B cell (primary cell): Measurements from ENCODE around the gene TPSB2. TPM values are rescaled to one million over a fixed set of nuclear protein-coding genes. Genes with fewer than 3 reads are reported as not detected.

ENCODE experiments used
- ATAC-seq: fragments of 200-7000 bp; cut with Tn5 transposase; one replicate; pipeline ENCODE4 v1.10.0; 2021; ENCODE audit warnings: low read depth, mild to moderate bottlenecking, moderate number of reproducible peaks, moderate library complexity
- CTCF ChIA-PET: fragments of 350-600 bp; sonication (Branson Sonifier 250); formaldehyde crosslinking; loops from one replicate; lab custom pipeline; 2021; ENCODE audit warnings: antibody characterized with exemption, inconsistent platforms; lab: Charles Lee
- POLR2A ChIA-PET: fragments of 350-600 bp; sonication (Branson Sonifier 250); formaldehyde crosslinking; loops from one replicate; lab custom pipeline; 2021; ENCODE audit warnings: antibody characterized with exemption; lab: Charles Lee
- DNase-seq: peaks from one replicate; pipeline ENCODE4 v3.0.0; 2013
- H2AFZ ChIP-seq: 2 replicates; pipeline ENCODE4 v1.6.1; 2012; ENCODE audit warnings: mild to moderate bottlenecking, low read depth, low read length; ENCODE audit not compliant: insufficient read depth, poor library complexity, severe bottlenecking
- H3K27ac ChIP-seq, 2 donors: 1 replicate in 1 of 2; 2 replicates in 1 of 2; pipeline ENCODE4 v1.5.1; 2012 to 2013; ENCODE audit warnings: low read length in 2 of 2, mild to moderate bottlenecking in 2 of 2, moderate library complexity in 1 of 2
- H3K27me3 ChIP-seq, 4 experiments: fragments of 200-600 bp in 1 of 4; sonication (generic) in 1 of 4; replicated peaks in 1 of 4; 1 replicate in 2 of 4; 2 replicates in 2 of 4; pipeline versions ENCODE4 v1.6.1 to v1.7.0; 2013 to 2016; ENCODE audit warnings: low read length in 3 of 4, mild to moderate bottlenecking in 2 of 4, mixed read lengths in 1 of 4, moderate library complexity in 1 of 4; ENCODE audit not compliant: insufficient read depth in 4 of 4, control insufficient read depth in 3 of 4; ENCODE audit errors: control extremely low read depth in 1 of 4
- H3K36me3 ChIP-seq, 2 experiments: replicated peaks in 1 of 2; 1 replicate in 1 of 2; 2 replicates in 1 of 2; pipeline versions ENCODE4 v1.6.1 to v1.7.1; 2013; ENCODE audit warnings: low read length in 1 of 2; ENCODE audit not compliant: insufficient read depth in 2 of 2, control insufficient read depth in 1 of 2; ENCODE audit errors: control extremely low read depth in 1 of 2, extremely low read depth in 1 of 2
- H3K4me1 ChIP-seq, 2 donors: fragments of 200-600 bp in 1 of 2; sonication (generic) in 1 of 2; 1 replicate in 1 of 2; 2 replicates in 1 of 2; pipeline versions ENCODE4 v1.5.1 to v1.6.1; 2013 to 2017; ENCODE audit warnings: low read length in 2 of 2; ENCODE audit not compliant: control insufficient read depth in 2 of 2, insufficient read depth in 2 of 2
- H3K4me2 ChIP-seq: replicated peaks from 2 replicates; pipeline ENCODE3; 2012; ENCODE audit warnings: mild to moderate bottlenecking, low read depth, low read length; ENCODE audit not compliant: poor library complexity, severe bottlenecking
- H3K4me3 ChIP-seq, 5 experiments: fragments of 200-600 bp in 1 of 5; sonication (generic) in 1 of 5; 1 replicate in 3 of 5; 2 replicates in 2 of 5; pipeline versions ENCODE4 v1.5.1 to v1.7.0; 2011 to 2016; ENCODE audit warnings: low read length in 4 of 5, mild to moderate bottlenecking in 4 of 5, low read depth in 2 of 5, control low read depth in 1 of 5, moderate library complexity in 1 of 5; ENCODE audit not compliant: insufficient read depth in 1 of 5; ENCODE audit errors: control extremely low read depth in 1 of 5, extremely low read depth in 1 of 5
- H3K79me2 ChIP-seq: fragments of 200-600 bp; sonication (generic); one replicate; pipeline ENCODE4 v1.6.0; 2016; ENCODE audit warnings: low read length; ENCODE audit not compliant: control insufficient read depth, insufficient read depth
- H3K9ac ChIP-seq: fragments of 200-600 bp; sonication (generic); 2 replicates; pipeline ENCODE4 v1.6.1; 2017; ENCODE audit warnings: mild to moderate bottlenecking, low read length, moderate library complexity
- H3K9me3 ChIP-seq, 3 donors: one replicate each; pipeline versions ENCODE4 v1.6.1 to v1.7.1; 2013; ENCODE audit warnings: low read length in 2 of 3; ENCODE audit not compliant: control insufficient read depth in 2 of 3, insufficient read depth in 1 of 3; ENCODE audit errors: control extremely low read depth in 1 of 3
- H4K20me1 ChIP-seq: 2 replicates; pipeline ENCODE4 v1.6.0; 2012; ENCODE audit warnings: mild to moderate bottlenecking, low read length; ENCODE audit not compliant: insufficient read depth, control insufficient read depth, poor library complexity, severe bottlenecking
- H3K27ac Mint-ChIP-seq: one replicate; pipeline ENCODE4 v1.8.0; 2021; ENCODE audit warnings: mixed read lengths
- H3K27me3 Mint-ChIP-seq: one replicate; pipeline ENCODE4 v1.8.0; 2021; ENCODE audit warnings: mixed read lengths
- H3K4me1 Mint-ChIP-seq: one replicate; pipeline ENCODE4 v1.8.0; 2021; ENCODE audit warnings: mixed read lengths
- H3K4me3 Mint-ChIP-seq: one replicate; pipeline ENCODE4 v1.8.0; 2021; ENCODE audit warnings: mixed read lengths
- H3K9me3 Mint-ChIP-seq: one replicate; pipeline ENCODE4 v1.8.0; 2022; ENCODE audit warnings: mixed read lengths; ENCODE audit not compliant: insufficient read depth
- CTCF ChIP-seq: fragments of 200-600 bp; IDR thresholded peaks from one replicate; pipeline ENCODE4 v1.8.0; 2022; ENCODE audit warnings: antibody characterized with exemption, mild to moderate bottlenecking
- EZH2 ChIP-seq: IDR thresholded peaks from 2 replicates; pipeline ENCODE4 v1.6.1; 2012; ENCODE audit warnings: borderline replicate concordance, low read depth, mild to moderate bottlenecking, moderate library complexity, low read length; ENCODE audit not compliant: insufficient read depth, poor library complexity, severe bottlenecking
- WGBS: methylation state at CpG from one replicate; pipeline ENCODE4 v1.1.5; 2013; ENCODE audit warnings: missing lambda C conversion rate; ENCODE audit not compliant: insufficient coverage; 5-methylcytosine and 5-hydroxymethylcytosine counted together
- intact Hi-C: fragments of 100-400 bp; cut with micrococcal nuclease; formaldehyde crosslinking; loops from one replicate; pipeline ENCODE4 v1.10.0; 2022
- polyA plus RNA-seq: library from polyadenylated mRNA; depleted of rRNA; stranded (reverse); fragments of >200 nt; gene quantifications from 2 replicates; pipeline ENCODE4 v1.2.3, GENCODE V29; 2012
- total RNA-seq, 2 donors: library from RNA; stranded (reverse); fragments of 120-200 nt in 1 of 2; gene quantifications; 1 replicate in 1 of 2; 2 replicates in 1 of 2; pipeline versions ENCODE4 v1.2.3 to v1.2.4, GENCODE V29; 2013 to 2022

TPSB2 gene
- total and polyA plus RNA-seq, 2 donors (not counting 1 experiment from before 2014, with no cell fraction given), result not detected

GRCh38 chr16:1277151-1277598 lies 47.2 kb upstream of the TPSB2 start:
- Histone ChIP-seq H3K9ac (no peak overlapping the region), H3K27me3 (peaks cover 0 to 14% (median 0%) of the 10 kb centered on the region in 4 experiments), H3K27ac (no peak overlapping the region), H3K4me2 (no peak overlapping the region), H3K4me3 (no peak overlapping the region), H3K9me3 (no peaks in the 10 kb centered on the region), H3K4me1 (peaks cover 0 to under 1% of the 10 kb centered on the region in 2 donors), H2AFZ (no peak overlapping the region), H3K79me2 (no peaks in the 10 kb centered on the region), H4K20me1 (no peaks in the 10 kb centered on the region), H3K36me3 (no peaks in the 10 kb centered on the region)
- Mint-ChIP-seq H3K9me3 (no peaks in the 10 kb centered on the region), H3K27ac (no peak overlapping the region), H3K4me1 (no peaks in the 10 kb centered on the region), H3K4me3 (no peak overlapping the region), H3K27me3 (peaks cover 15% of the 10 kb centered on the region)
- ATAC-seq, result no peak
- intact Hi-C loops, result no loop called here
- POLR2A ChIA-PET, result no interaction called here
- CTCF ChIA-PET, result no interaction called here
- TF ChIP-seq EZH2 (no peak), CTCF (no peak)
- DNase-seq, result no peak
- WGBS, result 91% methylated on average over 17 of the region's 19 CpGs

- 80% methylated on average over 6 of the region's 14 CpGs for WGBS
- H3K27me3 Mint-ChIP-seq, result peaks cover 15% of the 10 kb centered on the region
- H3K4me3 ChIP-seq, result no peak overlapping the region
- no peak overlapping the region for H3K4me3 Mint-ChIP-seq
- intact Hi-C loops, result no loop called here
- H2AFZ ChIP-seq, result no peak overlapping the region
- peaks cover 0 to 20% (median 1%) of the 10 kb centered on the region in 4 experiments for H3K27me3 ChIP-seq
- H3K9ac ChIP-seq, result no peak overlapping the region
- CTCF ChIA-PET, result no interaction called here
- TF ChIP-seq CTCF (no peak), EZH2 (no peak)
- H3K36me3 ChIP-seq, result no peaks in the 10 kb centered on the region
- H3K79me2 ChIP-seq, result no peaks in the 10 kb centered on the region
- no peak overlapping the region for H3K4me2 ChIP-seq
- H4K20me1 ChIP-seq, result no peaks in the 10 kb centered on the region
- no peak overlapping the region for H3K27ac ChIP-seq
- ATAC-seq, result no peak
- no peaks in the 10 kb centered on the region for H3K4me1 Mint-ChIP-seq
- H3K4me1 ChIP-seq, result peaks cover 0 to 4% of the 10 kb centered on the region in 2 donors
- no peak overlapping the region for H3K27ac Mint-ChIP-seq
- POLR2A ChIA-PET, result no interaction called here
- H3K9me3 ChIP-seq, result no peaks in the 10 kb centered on the region
- no peak for DNase-seq
- no peaks in the 10 kb centered on the region for H3K9me3 Mint-ChIP-seq
Measured at GRCh38 chr16:1276580-1276878, 46.5 kb upstream of the TPSB2 start.
